NCI-H2107 (cell line): ENCODE results near the gene TTC36.
A peak's percentile ranks its signal among the peaks of the same experiment; 100 is the strongest.
"Not testable (repeated sequence)": the region's sequence is repeated elsewhere in the genome, so short reads cannot be mapped to it uniquely, and the experiment has no call there.

Experiments used
- DNase-seq: peaks from one replicate; lab custom pipeline; 2025; lab: John Stamatoyannopoulos, UW

Gene TTC36

GRCh38 chr11:118532091-118532490 lies 4.8 kb downstream of the TTC36 start:
- DNase-seq: no peak

DNA sequence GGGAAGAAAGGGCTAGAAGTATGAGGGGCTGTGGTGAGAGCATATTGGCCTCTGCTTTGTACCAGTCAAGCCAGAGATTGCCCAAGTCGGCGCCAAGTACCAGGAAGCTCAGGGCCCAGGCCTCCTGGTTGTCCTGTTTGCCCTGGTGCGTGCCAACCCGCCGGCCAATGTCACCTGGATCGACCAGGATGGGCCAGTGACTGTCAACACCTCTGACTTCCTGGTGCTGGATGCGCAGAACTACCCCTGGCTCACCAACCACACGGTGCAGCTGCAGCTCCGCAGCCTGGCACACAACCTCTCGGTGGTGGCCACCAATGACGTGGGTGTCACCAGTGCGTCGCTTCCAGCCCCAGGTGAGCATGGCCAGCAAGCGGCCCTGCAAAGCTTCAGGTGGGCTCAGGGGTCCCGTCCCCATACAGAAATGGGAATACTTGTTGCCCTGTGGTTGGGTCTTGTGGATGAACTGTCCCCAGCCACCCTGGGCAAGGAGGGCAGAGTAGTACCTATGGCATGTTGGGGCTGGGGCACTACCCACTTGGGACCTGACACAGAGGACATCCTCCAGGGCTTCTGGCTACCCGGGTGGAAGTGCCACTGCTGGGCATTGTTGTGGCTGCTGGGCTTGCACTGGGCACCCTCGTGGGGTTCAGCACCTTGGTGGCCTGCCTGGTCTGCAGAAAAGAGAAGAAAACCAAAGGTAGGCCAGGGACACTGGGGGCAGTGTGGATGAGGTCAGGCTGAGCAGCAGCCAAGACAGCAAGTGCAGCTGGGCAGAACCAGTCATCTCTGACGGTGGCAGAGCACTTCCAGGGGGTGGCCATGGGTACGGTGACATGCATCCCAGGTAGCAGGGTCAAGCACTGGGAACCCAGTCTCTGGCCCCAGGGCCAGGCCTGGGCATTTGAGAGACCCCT lies 5.8 kb downstream of the TTC36 start:
- no peak for DNase-seq

DNA sequence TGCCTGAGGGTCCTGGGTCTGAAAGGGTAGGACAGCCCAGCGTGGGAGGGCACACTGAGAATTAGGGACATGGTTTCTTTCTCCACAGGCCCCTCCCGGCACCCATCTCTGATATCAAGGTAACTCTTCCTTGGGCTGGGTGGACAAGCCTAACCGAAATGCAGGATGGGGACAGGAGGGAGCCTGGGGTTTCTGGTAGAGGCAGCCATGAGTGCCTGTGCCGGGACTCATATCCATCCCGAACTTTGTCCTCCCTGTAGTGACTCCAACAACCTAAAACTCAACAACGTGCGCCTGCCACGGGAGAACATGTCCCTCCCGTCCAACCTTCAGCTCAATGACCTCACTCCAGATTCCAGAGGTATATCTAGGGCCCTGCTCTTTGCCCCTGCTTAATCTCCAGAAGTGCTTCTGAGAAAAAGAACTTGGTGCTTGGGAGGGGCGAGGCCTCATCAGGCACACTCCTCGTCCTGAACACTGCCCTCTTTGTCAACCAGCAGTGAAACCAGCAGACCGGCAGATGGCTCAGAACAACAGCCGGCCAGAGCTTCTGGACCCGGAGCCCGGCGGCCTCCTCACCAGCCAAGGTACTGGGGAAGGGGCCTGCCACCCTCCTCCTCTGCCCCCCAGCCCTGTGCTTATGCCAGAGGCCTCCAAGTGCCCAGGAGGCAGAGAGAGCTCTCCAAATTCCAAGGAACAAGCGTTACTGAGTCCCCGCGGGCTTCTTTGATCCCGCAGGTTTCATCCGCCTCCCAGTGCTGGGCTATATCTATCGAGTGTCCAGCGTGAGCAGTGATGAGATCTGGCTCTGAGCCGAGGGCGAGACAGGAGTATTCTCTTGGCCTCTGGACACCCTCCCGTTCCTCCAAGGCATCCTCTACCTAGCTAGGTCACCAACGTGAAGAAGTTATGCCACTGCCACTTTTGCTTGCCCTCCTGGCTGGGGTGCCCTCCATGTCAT lies 6.8 kb downstream of the TTC36 start:
- no peak for DNase-seq

GRCh38 chr11:118535261-118535660 lies 8.0 kb downstream of the TTC36 start:
- no peak for DNase-seq

- DNase-seq: no peak
Observed at GRCh38 chr11:118536726-118537125, 9.5 kb downstream of the TTC36 start.

DNA sequence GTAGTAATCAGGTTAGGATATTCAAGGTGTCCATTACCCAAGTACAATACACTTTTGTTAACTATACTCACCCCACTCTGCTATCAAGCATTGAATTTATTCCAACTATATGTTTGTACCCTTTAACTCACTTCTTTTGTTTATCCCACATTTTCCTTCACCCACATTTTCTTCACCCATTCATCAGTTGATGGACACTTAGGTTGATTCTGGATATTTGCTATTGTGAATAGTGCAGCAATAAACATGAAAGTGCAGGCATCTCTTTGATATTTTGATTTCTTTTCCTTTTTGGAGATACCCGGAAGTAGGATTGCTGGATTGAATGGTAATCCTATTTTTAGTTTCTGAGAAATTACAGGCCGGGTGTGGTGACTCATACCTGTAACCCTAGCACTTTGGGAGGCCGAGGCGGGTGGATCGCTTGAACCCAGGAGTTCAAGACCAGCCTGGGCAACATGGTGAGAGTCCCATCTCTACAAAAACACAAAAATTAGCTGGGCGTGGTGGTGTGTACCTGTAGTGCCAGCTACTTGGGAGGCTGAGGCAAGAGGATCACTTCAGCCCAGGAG lies 10.2 kb downstream of the TTC36 start:
- DNase-seq: no peak

GRCh38 chr11:118544010-118544646 lies 16.9 kb downstream of the TTC36 start:
- DNase-seq: no peak

- DNase-seq: no peak
Observed at GRCh38 chr11:118544647-118545010, 17.4 kb downstream of the TTC36 start.

GRCh38 chr11:118545533-118545932 lies 18.3 kb downstream of the TTC36 start:
- no peak for DNase-seq

GRCh38 chr11:118547132-118547531 lies 19.9 kb downstream of the TTC36 start:
- DNase-seq: no peak

DNA sequence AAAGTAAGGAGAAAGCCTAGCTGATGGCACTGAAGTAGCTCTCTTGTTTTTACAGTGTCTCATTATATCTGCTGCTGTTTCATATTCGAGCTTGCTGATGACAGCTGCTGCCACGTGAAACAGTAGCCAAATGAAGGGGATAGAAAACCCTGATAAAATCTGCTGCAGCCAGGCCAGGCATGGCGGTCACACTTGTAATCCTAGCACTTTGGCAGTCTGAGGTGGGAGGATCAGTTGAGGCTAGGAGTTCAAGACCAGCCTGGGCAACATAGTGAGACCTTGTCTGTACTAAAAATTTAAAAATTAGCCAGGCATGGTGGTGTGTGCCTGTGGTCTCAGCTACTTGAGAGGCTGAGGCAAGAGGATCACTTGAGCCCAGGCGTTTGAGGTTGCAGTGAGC lies 25.1 kb downstream of the TTC36 start:
- no peak for DNase-seq

- no peak for DNase-seq
Observed at GRCh38 chr11:118560806-118561205, 33.5 kb downstream of the TTC36 start.

- DNase-seq: no peak
Observed at GRCh38 chr11:118565051-118565450, 37.8 kb downstream of the TTC36 start.

DNA sequence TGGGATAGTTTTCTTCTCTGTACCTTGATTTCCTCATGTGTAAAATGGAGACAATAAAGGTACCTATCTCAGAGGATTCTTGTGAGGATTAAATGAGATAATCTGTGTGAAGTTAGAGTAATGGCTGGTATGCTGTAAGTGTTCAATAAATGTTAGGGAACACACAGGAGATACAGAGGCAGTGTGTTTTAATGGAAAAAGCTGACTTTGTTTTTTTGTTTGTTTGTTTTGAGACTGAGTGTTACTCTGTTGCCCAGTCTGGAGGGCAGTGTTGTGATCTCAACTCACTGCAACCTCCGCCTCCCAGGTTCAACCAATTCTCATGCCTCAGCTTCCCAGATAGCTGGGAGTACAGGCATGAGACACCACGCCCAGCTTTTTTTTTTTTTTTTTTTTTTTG lies 42.4 kb downstream of the TTC36 start:
- DNase-seq: no peak

GRCh38 chr11:118570787-118571186 lies 43.5 kb downstream of the TTC36 start:
- DNase-seq: no peak

- not testable (repeated sequence) for DNase-seq
Observed at GRCh38 chr11:118571701-118572060, 44.4 kb downstream of the TTC36 start.

GRCh38 chr11:118572061-118572980 lies 45.0 kb downstream of the TTC36 start, which contains the start of gene ARCN1:
Gene ARCN1 (plus strand): TSS chr11:118572409. CDS start chr11:118572548, 139 bp downstream.
- peak; percentile 40 for DNase-seq

- no peak for DNase-seq
Observed at GRCh38 chr11:118572981-118573550, 45.8 kb downstream of the TTC36 start.

GRCh38 chr11:118574636-118575035 lies 47.4 kb downstream of the TTC36 start:
- no peak for DNase-seq

DNA sequence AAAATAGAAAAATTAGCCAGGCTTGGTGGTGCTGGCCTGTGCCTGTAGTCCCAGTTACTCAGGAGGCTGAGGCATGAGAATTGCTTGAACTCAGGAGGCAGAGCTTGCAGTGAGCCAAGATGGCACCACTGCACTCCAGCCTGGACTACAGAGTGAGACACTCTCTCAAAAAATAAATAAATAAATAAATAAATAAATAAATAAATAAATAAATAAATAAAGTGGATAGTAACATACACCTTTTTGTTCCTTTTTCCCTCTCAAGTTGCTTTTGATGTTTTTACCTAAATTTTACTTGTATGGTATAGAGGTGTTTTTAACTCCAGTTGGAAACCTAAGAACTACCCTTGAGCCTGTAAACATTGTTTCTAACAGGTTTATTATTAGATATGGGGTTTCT lies 50.7 kb downstream of the TTC36 start:
- not testable (repeated sequence) for DNase-seq
